SK-N-MC (cell line): ENCODE data around the gene B9D1.

Source experiments
- DNase-seq: peaks from one replicate; pipeline ENCODE4 v3.0.0-alpha.2; 2011; ENCODE audit warnings: low read depth, low spot score
- H3K27ac ChIP-seq: fragments of 200-600 bp; sonication (generic); 2 replicates; pipeline ENCODE4 v1.5.1; 2016; ENCODE audit warnings: mixed run types
- H3K36me3 ChIP-seq: fragments of 200-600 bp; sonication (generic); 2 replicates; pipeline ENCODE4 v1.6.1; 2017; ENCODE audit warnings: antibody characterized with exemption, low read length, mixed read lengths; ENCODE audit not compliant: insufficient read depth
- H3K4me3 ChIP-seq: fragments of 200-600 bp; sonication (generic); 2 replicates; pipeline ENCODE4 v1.5.1; 2016
- H3K9ac ChIP-seq: fragments of 200-600 bp; sonication (generic); 2 replicates; pipeline ENCODE4 v1.8.0; 2017; ENCODE audit warnings: mixed run types, mixed read lengths; ENCODE audit not compliant: insufficient read length
- H3K9me3 ChIP-seq: fragments of 200-600 bp; sonication (generic); 2 replicates; pipeline ENCODE4 v1.6.1; 2017; ENCODE audit warnings: low read depth, mild to moderate bottlenecking, antibody characterized with exemption, low read length, moderate library complexity, mixed read lengths
- EZH2 ChIP-seq: fragments of 200-600 bp; sonication (generic); IDR thresholded peaks from one replicate; pipeline ENCODE4 v1.6.1; 2017; ENCODE audit warnings: antibody characterized with exemption
- FOXP2 ChIP-seq: optimal IDR thresholded peaks from 2 replicates; pipeline ENCODE3; 2011; ENCODE audit warnings: mild to moderate bottlenecking, moderate library complexity; ENCODE audit not compliant: insufficient read depth; ENCODE audit errors: extremely low read length, control extremely low read depth
- POLR2AphosphoS5 ChIP-seq: IDR thresholded peaks from 2 replicates; pipeline ENCODE4 v1.6.1; 2012; ENCODE audit warnings: mild to moderate bottlenecking, low read depth, low read length, borderline replicate concordance

B9D1 gene

DNA sequence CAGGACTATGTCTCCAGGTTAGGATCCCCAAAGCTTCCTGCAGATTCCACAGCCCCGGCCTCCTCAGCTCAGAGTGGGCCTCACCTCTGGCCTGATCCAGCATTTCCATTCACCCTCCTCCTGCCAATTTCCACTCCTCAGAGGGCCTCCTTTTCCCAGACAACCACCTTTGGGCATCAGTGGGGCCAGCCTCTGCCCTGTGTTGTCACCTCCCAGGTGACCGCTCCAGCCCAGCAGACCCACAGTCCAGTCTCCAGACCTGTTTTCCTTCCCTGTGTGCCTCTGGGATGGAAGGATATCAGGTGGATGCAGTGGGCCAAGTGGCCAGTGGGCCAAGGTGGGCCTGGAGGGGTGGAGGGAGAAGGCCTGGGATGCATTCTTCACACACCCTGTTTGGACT, 32.7 kb downstream of the B9D1 start:
- H3K36me3 ChIP-seq = peaks cover 6% of the 10 kb centered on the region
- TF ChIP-seq FOXP2 (no peak), EZH2 (no peak), POLR2AphosphoS5 (no peak)
- no peak overlapping the region for H3K27ac ChIP-seq
- H3K9me3 ChIP-seq = peaks cover 6% of the 10 kb centered on the region; the same call in 1 of the 2 replicates
- no peak overlapping the region for H3K9ac ChIP-seq
- no peak for DNase-seq
- no peak overlapping the region for H3K4me3 ChIP-seq

GRCh38 chr17:19329136-19329535, 33.4 kb downstream of the B9D1 start:
- TF ChIP-seq EZH2 = no peak
- TF ChIP-seq POLR2AphosphoS5 = no peak
- TF ChIP-seq FOXP2 = no peak

GRCh38 chr17:19328441-19329061, 34.0 kb downstream of the B9D1 start:
- DNase-seq = no peak
- TF ChIP-seq POLR2AphosphoS5 (no peak), FOXP2 (no peak), EZH2 (no peak)
- peaks cover 6% of the 10 kb centered on the region; the same call in 1 of the 2 replicates for H3K9me3 ChIP-seq
- peaks cover 7% of the 10 kb centered on the region for H3K36me3 ChIP-seq
- no peak overlapping the region for H3K27ac ChIP-seq
- no peak overlapping the region for H3K4me3 ChIP-seq
- no peak overlapping the region for H3K9ac ChIP-seq

More at GRCh38 chr17:19329136-19329535, 33.4 kb downstream of the B9D1 start:
- H3K9ac ChIP-seq = no peak overlapping the region
- H3K9me3 ChIP-seq = peaks cover 6% of the 10 kb centered on the region; the same call in 1 of the 2 replicates
- H3K27ac ChIP-seq = no peak overlapping the region
- peaks cover 7% of the 10 kb centered on the region for H3K36me3 ChIP-seq
- no peak for DNase-seq
- no peak overlapping the region for H3K4me3 ChIP-seq

- Histone ChIP-seq H3K4me3 (no peak overlapping the region), H3K9me3 (peaks cover 6% of the 10 kb centered on the region; the same call in 1 of the 2 replicates), H3K9ac (no peak overlapping the region), H3K27ac (no peak overlapping the region), H3K36me3 (peaks cover 7% of the 10 kb centered on the region)
- TF ChIP-seq FOXP2 = no peak
- no peak for TF ChIP-seq EZH2
- DNase-seq = no peak
These were observed 35.3 kb downstream of the B9D1 start for GRCh38 chr17:19327031-19327783.

DNA sequence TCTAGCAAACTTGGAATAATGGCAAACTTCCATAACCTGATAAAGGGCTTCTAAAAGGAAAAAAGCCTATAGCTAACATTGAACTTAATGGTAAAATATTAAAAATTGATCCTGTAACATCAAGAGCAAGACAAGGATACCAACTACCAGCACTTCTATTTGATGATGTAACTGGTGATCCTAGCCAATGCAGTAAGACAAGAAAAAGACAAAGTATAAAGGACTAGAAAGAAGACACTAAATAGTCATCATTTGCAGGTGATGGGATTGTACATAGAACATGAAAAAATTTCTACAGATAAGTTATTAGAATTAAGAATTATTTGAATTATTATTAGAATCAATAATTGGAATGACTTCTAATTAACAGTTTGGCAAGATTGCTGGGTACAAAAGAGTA, 37.0 kb downstream of the B9D1 start:
- no peak for DNase-seq
- H3K9ac ChIP-seq = no peak overlapping the region
- peaks cover 6% of the 10 kb centered on the region; the same call in 1 of the 2 replicates for H3K9me3 ChIP-seq
- H3K36me3 ChIP-seq = peaks cover 7% of the 10 kb centered on the region
- H3K4me3 ChIP-seq = no peak overlapping the region
- H3K27ac ChIP-seq = no peak overlapping the region
- no peak for TF ChIP-seq FOXP2
- no peak for TF ChIP-seq POLR2AphosphoS5
- TF ChIP-seq EZH2 = no peak

DNA sequence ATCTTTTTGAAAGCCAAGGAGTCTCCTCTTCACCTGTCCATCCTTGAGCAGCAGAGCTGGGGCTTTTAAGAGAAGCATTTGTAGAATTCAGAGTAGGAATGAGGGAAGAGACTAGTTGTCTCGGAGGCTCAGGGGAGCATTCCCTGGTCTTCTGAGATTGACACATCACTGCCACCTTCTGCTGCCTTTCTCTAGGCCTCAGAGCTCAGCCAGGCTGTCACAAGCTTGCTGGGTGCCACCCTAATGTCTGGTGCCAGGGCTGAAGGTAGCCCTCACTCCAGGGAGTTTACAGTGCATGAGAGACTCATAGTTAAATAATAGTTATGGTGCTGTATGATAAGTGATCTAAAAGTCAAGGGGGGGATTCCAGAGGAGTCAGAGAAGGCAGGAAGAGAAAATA, 39.7 kb downstream of the B9D1 start:
- Histone ChIP-seq H3K36me3 (peaks cover 7% of the 10 kb centered on the region), H3K9me3 (peaks cover 6% of the 10 kb centered on the region; the same call in 1 of the 2 replicates), H3K9ac (no peak overlapping the region), H3K4me3 (no peak overlapping the region), H3K27ac (no peak overlapping the region)
- TF ChIP-seq FOXP2 = no peak
- TF ChIP-seq POLR2AphosphoS5 = no peak
- no peak for TF ChIP-seq EZH2
- DNase-seq = no peak

- Histone ChIP-seq H3K9ac (no peak overlapping the region), H3K27ac (no peak overlapping the region), H3K9me3 (peaks cover 6% of the 10 kb centered on the region; the same call in 1 of the 2 replicates), H3K36me3 (peaks cover 7% of the 10 kb centered on the region), H3K4me3 (no peak overlapping the region)
- TF ChIP-seq FOXP2 = no peak
- TF ChIP-seq EZH2 = no peak
- TF ChIP-seq POLR2AphosphoS5 = no peak
- no peak for DNase-seq
These were observed 40.4 kb downstream of the B9D1 start for GRCh38 chr17:19322129-19322505.

- TF ChIP-seq EZH2 (no peak), POLR2AphosphoS5 (no peak), FOXP2 (no peak)
- Histone ChIP-seq H3K36me3 (peaks cover 7% of the 10 kb centered on the region), H3K27ac (no peak overlapping the region), H3K9me3 (peaks cover 6% of the 10 kb centered on the region; the same call in 1 of the 2 replicates), H3K4me3 (no peak overlapping the region), H3K9ac (no peak overlapping the region)
- no peak for DNase-seq
These were observed 40.9 kb downstream of the B9D1 start for GRCh38 chr17:19321481-19322128.

- DNase-seq = no peak
- Histone ChIP-seq H3K4me3 (no peak overlapping the region), H3K9me3 (peaks cover 6% of the 10 kb centered on the region; the same call in 1 of the 2 replicates)
These were observed 41.6 kb downstream of the B9D1 start for GRCh38 chr17:19320876-19321275.

More at GRCh38 chr17:19320876-19321275, 41.6 kb downstream of the B9D1 start:
- H3K27ac ChIP-seq = no peak overlapping the region
- H3K9ac ChIP-seq = no peak overlapping the region
- TF ChIP-seq POLR2AphosphoS5 (no peak), FOXP2 (no peak), EZH2 (no peak)
- H3K36me3 ChIP-seq = peaks cover 7% of the 10 kb centered on the region
